HG03097 (cell line): ENCODE results near the gene TECPR1.

ENCODE experiments used
- ATAC-seq: cut with Tn5 transposase; IDR thresholded peaks from one replicate; pipeline ENCODE4 v1.9.1; 2021; ENCODE audit not compliant: unreplicated experiment, low FRiP score

TECPR1 gene

DNA sequence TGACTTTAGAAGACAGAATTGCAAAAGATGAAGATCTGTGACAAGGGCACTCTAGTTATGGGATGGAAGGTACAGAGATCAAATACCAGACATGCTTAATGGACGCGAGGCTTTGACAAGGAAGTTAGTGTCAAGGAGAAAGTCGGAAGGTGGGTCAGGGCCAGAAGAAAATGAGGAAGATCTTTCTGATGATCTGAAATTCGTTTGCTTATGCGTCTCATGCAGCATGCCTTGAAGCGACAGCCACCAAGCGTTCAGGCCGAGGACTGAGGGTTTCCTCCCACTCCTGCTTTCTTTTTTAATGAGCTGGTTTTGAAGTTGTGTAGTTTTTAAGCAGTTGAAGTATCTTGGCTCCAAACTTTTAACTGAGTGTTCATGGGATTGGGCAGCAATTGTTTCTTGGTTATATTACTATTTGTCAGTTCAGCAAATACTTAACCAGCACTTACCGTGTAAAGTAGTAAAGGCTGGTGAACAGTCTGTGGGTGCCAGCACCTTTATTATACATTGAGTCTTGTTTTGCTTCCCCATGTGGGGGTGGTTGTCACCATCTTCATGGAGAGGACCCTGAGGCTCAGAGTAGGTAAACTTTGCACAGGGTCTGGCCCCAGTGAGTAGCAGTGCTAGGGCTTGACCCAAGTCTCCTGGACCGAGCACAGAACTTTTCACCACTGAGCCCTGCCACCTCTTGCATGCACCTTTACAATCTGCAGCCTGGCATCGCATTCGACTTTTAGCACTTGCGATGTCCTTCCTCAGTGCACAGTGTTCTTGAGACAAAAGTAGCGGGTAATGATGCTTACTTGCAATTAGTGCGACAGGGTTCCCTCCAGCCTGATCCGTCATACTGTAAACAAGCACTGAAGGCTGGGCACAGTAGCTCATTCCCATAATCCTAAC is 55.1 kb downstream of the TECPR1 start:
- no peak for ATAC-seq

DNA sequence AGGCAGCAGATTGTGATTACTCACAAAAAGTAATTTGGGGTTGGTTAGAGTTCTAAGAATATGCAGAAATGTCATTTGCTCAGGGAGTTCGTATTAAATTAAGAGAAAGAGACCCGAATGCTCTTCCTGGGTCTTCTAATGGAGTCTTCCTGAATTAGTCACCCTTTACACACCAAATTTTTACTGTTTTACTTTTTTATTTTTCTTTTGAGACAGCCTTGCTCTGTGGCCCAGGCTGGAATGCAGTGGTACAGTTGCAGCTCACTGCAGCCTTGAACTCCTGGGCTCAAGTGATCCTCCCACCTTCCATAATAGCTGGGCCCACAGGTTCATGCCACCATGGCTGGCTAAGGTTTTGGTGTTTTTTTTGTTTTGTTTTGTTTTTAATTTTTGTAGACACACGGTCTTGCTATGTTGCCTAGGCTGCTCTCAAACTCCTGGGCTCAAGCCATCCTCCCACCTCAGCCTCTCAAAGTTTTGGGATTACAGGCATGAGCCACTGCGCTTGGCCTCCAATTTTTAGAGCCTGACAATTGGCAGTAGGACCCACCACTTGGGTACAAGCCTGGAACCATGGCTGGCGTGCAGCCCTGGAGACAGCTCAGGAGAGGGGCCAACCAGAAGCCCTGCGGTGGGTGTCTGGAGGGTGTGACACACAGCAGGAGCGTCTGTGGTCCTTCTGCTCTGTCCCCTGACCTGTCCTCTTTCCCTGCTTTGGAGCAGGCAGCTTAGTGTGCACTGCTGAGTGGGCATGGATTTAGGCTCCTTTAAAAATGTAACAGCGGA is 57.2 kb downstream of the TECPR1 start:
- ATAC-seq, result no peak

DNA sequence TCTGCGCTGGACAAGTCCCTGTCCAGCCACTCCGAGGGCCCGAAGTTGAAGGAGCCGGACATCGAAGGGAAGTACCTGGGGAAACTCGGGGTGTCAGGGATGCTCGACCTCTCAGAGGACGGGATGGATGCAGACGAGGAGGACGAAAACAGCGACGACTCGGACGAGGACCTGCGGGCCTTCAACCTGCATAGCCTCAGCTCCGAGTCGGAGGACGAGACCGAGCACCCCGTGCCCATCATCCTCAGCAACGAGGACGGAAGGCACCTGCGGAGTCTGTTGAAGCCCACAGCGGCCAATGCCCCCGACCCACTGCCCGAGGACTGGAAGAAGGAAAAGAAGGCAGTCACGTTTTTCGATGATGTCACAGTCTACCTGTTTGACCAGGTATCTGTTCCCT is 57.8 kb downstream of the TECPR1 start:
- no peak for ATAC-seq

DNA sequence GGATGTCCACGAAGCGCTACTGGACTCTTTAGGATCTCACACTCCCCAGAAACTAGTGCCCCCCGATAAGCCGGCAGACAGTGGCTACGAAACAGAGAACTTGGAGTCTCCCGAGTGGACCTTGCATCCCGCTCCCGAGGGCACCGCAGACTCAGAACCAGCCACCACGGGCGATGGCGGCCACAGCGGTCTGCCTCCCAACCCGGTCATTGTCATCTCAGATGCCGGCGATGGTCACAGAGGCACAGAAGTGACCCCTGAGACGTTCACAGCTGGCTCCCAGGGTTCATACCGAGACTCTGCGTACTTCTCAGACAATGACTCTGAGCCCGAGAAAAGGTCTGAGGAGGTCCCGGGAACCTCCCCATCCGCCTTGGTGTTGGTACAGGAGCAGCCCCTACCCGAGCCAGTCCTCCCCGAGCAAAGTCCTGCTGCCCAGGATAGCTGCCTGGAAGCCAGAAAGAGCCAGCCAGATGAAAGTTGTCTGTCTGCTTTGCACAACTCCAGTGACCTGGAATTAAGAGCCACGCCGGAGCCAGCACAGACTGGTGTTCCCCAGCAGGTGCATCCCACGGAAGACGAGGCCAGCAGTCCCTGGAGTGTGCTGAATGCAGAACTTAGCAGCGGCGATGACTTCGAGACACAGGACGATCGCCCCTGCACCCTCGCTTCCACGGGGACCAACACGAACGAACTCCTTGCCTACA is 58.4 kb downstream of the TECPR1 start:
- ATAC-seq, result no peak

DNA sequence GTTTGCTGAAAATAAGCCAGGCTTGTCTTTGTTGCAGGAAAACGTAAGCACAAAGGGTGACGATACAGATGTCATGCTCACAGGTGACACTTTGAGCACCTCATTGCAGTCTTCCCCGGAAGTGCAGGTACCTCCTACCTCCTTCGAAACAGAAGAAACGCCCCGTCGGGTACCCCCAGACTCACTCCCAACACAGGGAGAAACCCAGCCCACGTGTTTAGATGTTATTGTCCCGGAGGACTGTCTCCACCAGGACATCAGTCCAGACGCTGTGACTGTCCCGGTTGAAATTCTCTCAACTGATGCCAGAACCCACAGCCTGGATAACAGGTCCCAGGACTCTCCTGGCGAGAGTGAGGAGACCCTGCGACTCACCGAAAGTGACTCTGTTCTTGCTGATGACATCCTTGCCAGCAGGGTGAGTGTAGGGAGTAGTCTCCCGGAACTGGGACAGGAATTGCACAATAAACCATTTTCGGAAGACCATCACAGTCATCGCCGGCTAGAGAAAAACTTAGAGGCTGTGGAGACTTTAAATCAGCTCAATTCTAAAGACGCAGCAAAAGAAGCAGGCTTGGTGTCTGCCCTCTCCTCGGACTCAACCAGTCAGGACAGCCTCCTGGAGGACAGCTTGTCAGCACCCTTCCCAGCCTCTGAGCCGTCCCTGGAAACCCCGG is 59.1 kb downstream of the TECPR1 start:
- ATAC-seq, result no peak

DNA sequence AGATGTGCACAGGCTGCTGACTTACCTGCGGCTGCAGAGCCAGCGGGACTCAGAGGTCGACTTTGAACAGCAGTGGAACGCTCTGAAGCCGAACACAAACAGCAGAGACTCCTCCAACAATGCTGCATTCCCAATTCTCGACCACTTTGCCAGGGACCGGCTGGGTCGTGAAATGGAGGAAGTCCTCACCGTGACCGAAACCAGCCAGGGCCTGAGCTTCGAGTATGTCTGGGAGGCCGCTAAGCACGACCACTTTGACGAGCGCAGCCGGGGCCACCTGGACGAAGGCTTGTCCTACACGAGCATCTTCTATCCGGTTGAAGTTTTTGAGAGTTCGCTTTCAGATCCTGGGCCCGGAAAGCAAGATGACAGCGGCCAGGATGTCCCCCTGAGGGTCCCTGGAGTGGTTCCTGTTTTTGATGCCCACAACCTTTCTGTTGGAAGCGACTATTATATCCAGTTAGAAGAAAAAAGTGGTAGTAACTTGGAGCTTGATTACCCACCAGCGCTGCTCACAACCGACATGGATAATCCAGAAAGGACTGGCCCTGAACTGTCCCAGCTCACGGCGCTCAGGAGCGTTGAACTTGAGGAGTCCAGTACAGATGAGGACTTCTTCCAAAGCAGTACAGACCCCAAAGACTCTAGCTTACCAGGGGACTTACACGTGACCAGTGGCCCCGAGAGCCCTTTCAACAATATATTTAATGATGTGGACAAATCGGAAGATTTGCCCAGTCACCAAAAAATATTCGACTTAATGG is 60.2 kb downstream of the TECPR1 start:
- ATAC-seq, result no peak

DNA sequence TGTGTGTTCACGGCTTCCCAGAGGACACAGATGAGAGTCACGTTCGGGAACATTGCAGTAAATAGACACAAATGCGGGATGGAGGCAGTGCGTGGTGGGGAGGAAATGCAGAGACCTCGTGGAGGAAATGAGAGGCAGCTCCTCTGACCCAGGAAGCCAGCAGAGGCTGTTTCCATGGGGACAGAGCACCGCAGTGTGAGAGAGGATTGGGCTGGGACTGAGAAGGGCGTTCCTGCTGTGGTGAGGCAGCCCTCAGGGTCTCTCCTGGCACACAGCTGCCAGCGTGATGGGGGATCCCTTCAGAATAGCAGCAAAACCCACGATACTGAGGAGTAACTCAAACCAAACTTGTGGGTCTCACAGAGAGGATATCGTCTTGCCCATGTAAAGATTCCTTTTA is 62.5 kb downstream of the TECPR1 start:
- no peak for ATAC-seq

DNA sequence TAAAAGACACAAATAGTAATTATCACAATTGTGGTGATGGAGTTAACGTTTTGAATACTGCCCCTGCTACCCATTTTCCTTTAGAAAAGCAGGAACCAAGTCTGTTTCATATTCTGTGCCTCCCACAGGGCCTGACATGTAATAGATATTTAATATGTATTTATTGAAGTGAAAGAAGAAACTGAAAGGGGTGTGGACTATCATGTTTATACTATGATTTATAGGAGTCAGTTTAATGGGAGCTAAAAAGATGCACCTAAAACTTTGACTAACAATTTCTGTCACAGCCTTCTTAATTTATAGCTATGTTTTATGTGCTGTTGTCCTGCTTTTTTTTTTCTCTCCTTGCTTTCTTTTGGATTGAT is 64.9 kb downstream of the TECPR1 start:
- ATAC-seq, result no peak

DNA sequence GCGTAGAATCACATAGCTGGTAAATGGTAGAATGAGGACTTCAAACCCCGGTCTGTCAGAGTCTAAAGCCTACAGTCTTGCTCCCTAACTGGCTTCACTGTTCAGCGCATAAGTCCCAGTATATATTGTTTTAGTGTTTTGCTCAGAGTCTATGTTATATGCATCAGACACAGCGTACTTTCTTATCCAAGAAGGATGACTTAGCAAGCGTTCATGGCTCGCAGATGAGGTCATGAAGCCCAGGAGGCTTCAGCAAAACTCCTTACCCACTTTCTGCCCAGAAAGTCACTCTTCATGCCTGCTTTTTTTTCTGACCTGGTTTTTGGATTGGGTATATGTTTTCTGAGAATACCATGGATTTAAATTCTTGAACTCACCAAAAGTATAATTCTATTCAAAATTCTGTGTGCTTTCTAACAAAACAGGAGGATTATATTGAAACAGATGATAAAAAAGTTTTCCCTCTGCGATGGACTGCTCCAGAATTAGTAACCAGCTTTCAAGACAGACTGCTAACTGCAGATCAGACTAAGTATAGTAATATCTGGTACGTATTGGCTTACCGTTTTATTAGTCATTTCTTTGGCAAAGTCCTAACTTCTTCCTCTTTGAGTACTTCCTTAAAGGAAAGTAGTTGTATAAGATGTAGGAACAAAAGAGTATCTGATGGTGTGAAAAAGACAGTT is 65.4 kb downstream of the TECPR1 start:
- no peak for ATAC-seq

DNA sequence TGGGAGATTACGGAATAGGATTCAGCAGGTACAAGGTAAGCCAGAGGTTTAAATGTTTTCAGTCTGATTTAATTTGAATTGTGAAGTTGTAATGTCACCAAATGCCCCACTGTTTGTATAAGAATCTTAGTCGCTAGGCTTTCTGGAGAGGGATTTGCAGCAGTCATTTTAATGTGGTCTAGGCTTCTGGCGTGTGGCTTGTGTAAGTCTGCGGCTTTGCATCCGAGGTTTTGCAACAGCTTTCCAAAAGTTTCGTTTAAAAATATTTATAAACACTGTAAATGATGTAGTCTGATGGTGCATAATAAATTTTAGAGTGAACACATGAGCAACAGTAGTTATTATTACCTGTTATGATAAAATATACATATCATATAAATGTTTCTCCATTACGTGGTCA is 66.9 kb downstream of the TECPR1 start:
- ATAC-seq, result no peak

DNA sequence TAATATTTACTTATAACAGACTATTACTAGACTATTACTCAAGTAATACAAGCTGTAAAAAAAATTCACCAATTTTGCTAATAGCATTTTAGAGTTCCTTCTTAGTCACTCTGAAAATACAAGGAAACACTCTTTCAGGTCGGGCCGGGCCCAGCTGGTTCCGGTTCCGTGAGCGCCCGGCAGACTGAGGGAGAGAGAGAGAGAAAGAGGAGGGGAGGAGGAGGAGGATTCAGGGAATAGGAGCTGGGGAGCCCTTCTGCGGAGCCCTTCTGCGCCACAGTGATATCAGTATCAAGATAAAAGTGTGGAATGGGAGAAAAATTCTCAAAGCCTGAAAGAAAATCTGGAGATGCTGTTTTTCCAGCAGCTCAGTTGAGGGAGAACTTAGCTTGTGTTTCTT is 71.3 kb downstream of the TECPR1 start:
- no peak for ATAC-seq

DNA sequence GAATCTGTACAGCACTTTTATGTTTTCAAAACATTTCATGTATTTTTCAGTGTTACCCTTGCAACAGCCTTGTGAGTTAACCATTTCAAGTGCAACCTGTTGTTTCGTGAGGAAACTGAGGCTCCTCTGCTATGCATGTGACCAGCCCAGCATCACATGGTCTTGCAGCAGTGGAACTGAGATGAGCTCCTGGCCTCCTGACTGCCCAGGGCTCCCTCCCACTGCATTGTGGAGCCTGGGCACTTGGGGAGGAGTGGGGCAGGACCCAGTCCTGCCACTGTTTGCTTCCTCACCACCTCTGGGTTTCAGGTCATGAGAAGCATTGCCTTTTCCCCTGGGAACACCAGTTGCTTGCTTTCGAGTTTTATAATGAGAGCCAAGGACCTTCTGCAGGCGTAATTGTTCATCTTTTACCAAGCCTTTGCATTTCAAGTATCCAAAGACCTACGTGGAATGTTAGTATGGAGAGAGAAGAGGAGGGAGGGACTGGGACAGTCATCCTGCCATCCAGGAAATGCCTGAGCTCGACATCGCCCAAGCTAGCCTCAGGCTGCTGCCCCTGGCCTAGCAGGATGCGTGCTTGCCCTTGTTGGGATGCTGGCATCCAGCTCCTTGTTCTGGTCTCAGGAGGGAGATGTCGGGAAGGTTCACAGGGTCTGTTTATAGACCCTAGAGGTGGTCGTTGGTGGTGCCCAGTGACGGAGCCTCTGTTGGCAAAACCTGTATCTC is 73.1 kb downstream of the TECPR1 start:
- ATAC-seq, result no peak

DNA sequence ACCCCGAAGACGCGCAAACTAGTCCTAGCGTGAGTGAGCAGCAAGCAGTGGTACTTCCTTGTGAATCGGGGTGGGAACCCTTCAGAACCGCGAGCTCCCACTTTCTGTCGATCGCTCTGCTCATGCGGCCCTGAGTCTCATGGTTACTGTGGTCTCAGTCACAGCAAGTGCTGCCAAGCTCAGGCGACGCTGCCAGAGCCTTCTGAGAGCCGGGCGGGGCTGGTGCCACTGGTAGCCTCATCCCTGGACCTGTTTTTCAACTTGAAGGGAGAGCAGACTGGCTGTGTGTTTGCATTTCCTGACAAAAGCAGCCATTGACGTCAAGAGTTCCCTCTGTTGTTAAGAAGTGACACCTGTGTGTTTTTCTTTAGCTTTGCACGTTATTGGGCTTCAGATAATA is 73.7 kb downstream of the TECPR1 start:
- no peak for ATAC-seq

DNA sequence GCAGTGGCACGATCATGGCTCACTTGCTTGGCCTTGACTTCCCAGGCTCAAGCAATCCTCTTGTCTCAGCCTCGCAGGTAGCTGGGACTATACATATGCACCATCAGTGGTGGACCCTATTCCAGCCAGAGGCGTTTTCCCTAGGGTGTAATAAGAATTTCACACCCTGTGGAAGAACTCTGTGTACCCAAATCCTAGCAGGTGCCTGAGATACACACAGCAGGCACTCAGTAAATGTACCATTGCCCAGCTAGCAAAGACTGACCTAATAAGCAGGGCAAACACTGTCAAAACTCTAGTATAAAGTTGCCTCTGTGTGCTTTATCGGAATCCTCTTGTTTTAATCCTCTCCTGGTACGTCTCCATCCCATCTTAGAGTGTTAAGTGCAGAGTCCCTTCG is 74.5 kb downstream of the TECPR1 start:
- no peak for ATAC-seq

DNA sequence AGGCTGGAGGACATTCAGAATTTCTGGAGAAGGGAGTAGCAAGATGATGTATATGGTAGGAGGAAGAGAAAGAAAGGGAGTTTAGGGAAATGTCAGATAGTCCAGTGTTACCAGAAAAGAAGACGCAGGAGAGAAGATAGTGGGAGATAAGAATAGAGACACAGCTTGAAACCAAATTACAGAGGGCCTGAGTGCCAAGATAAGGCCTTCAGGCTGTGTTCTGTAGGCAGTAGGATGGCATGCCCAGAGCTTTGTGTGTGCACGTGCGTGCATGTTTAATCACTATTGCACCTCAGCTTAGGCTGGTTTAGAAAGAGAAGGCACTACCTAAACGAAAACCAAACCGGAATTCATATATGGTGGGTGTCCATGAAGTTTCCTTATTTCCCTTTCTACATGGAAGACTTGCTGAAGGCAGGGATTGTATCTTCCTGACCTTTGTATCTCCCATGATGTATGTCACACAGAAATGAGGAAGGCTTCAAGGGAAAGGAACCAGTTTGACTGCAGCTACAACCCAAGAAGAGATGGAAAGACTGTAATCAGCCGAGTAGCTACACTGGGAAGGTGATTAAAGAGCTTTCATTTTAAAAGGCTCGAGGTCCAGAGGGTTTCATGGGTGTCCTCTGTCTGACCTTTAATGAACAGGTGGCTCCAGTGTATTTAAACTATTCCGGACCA is 76.6 kb downstream of the TECPR1 start:
- ATAC-seq, result no peak

DNA sequence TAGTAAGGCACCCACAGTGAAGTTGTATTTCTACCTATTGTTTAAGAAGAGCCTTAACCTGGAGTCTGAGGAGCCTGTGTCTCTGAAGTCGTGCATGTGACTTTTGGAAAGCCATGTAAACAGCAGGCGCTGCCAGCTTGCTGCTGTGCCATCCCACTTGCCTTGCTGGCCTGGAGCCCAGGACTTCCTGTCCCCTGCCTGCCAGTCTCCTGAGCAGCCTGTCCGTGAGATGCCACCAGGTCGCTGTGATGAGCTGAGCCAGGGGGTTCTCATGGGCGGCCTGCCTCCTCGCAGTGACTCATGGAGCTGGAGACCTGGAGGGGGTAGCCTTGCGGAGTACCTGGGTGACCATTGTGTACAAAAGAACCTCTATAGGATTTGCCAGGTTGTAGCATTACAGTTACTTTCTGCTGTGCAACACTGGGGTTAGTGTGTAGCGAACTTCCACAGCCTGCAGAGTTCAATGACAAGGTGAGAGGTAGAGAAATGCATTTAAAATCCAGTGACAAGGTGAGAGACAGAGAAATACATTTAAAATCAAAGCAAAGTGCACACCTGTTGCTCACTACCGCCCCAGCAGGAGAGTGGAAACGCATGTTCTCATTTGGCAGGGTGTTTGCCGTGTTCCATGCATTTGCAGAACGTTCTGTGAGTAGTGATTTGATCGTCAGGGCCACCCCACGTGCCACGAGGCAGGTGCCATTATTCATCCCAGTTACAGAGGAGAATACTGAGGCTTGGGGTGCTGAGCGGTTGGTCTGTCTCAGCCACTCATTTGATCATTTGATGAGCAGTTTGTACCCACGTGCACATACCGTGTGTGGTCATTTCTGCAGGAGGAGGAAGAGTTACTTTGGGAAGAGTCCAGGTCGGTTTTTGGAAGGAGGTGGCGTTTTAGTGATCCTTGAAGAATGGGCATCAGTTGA is 77.4 kb downstream of the TECPR1 start:
- ATAC-seq, result no peak

DNA sequence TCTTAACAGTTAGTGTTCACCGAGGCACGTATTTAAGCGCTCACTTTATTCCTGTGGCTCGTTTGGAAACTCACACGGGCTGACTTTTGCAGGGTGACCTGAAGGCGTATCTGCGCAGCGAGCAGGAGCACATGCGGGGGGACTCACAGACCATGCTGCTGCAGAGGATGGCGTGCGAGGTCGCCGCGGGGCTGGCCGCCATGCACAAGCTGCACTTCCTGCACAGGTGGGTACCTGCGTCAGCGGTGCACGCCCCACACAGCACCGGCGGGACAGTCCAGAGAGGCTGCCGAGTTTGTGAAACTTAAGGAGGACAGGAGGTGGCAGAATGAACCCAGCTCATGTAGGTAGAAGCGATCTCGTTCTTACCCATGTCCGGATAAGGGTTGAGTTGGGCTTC is 80.6 kb downstream of the TECPR1 start:
- ATAC-seq, result no peak
